Measurements from ENCODE around the gene SP1. TPM values are rescaled to one million over a fixed set of nuclear protein-coding genes. Genes with fewer than 3 reads are reported as not detected.
A peak's percentile ranks its signal among the peaks of the same experiment; 100 is the strongest.
"Not testable (repeated sequence)": the region's sequence is repeated elsewhere in the genome, so short reads cannot be mapped to it uniquely, and the experiment has no call there.

SP1 gene
- total RNA-seq, 2 experiments from 2014 or later = 66.1 to 72.8 TPM

- DNase-seq; H3K27me3 Mint-ChIP-seq; H3K27ac Mint-ChIP-seq; H3K4me1 Mint-ChIP-seq (ENCODE audit: low read depth); intact Hi-C loops (cut with micrococcal nuclease); POLR2A ChIA-PET; H3K36me3 Mint-ChIP-seq; H3K4me3 Mint-ChIP-seq; H3K9me3 Mint-ChIP-seq: not testable (repeated sequence)
- CTCF ChIA-PET = interaction anchor here (0.9 to 1.4 kb wide), 4 partner anchors 8 to 60 kb away, joined by 3 to 7 read pairs (median 3); no protein-coding TSS in a partner anchor
These were observed 18.3 kb upstream of the SP1 start for GRCh38 chr12:53361638-53362037.

GRCh38 chr12:53365245-53365904, 14.6 kb upstream of the SP1 start:
- intact Hi-C loops (cut with micrococcal nuclease) = no loop called here
- peak overlapping the region; percentile 79 for H3K27ac Mint-ChIP-seq
- no peaks in the 10 kb centered on the region for H3K36me3 Mint-ChIP-seq
- H3K9me3 Mint-ChIP-seq = no peaks in the 10 kb centered on the region
- POLR2A ChIA-PET = interaction anchor here (2.4 kb wide), 1 partner anchor 14 kb away, joined by 6 read pairs; no protein-coding TSS in a partner anchor
- CTCF ChIA-PET = interaction anchor here (1.2 to 2.6 kb wide), 3 partner anchors 13 to 56 kb away, joined by 3 to 20 read pairs (median 7); no protein-coding TSS in a partner anchor
- no peaks in the 10 kb centered on the region for H3K27me3 Mint-ChIP-seq
- peaks cover 9% of the 10 kb centered on the region for H3K4me1 Mint-ChIP-seq (ENCODE audit: low read depth)
- H3K4me3 Mint-ChIP-seq = no peak overlapping the region
- DNase-seq = no peak

- peak overlapping the region; percentile 77 for H3K27ac Mint-ChIP-seq
- intact Hi-C loops (cut with micrococcal nuclease) = loop anchor here (2.0 kb wide), 1 partner anchor 153 kb away; no protein-coding TSS in a partner anchor
- H3K4me1 Mint-ChIP-seq (ENCODE audit: low read depth) = peaks cover 24% of the 10 kb centered on the region
- H3K4me3 Mint-ChIP-seq, H3K27me3 Mint-ChIP-seq, DNase-seq, H3K36me3 Mint-ChIP-seq, H3K9me3 Mint-ChIP-seq, POLR2A ChIA-PET: not testable (repeated sequence)
- CTCF ChIA-PET = interaction anchor here (1.1 to 1.9 kb wide), 2 partner anchors 48 to 135 kb away, joined by 3 to 7 read pairs; no protein-coding TSS in a partner anchor
These were observed 6.3 kb upstream of the SP1 start for GRCh38 chr12:53373554-53374133.

GRCh38 chr12:53374277-53374676, 5.7 kb upstream of the SP1 start:
- H3K27me3 Mint-ChIP-seq; H3K9me3 Mint-ChIP-seq; H3K4me3 Mint-ChIP-seq; intact Hi-C loops (cut with micrococcal nuclease); POLR2A ChIA-PET; H3K36me3 Mint-ChIP-seq; DNase-seq: not testable (repeated sequence)
- Mint-ChIP-seq H3K4me1 (ENCODE audit: low read depth) (peaks cover 24% of the 10 kb centered on the region), H3K27ac (peak overlapping the region; percentile 77)
- CTCF ChIA-PET = interaction anchor here (1.9 kb wide), 1 partner anchor 47 kb away, joined by 7 read pairs; no protein-coding TSS in a partner anchor

- intact Hi-C loops (cut with micrococcal nuclease) = loop anchor here (5.0 kb wide), 1 partner anchor 369 kb away; the partner anchor contains the start of gene EIF4B
- H3K4me3 Mint-ChIP-seq = no peak overlapping the region
- peaks cover 29% of the 10 kb centered on the region for H3K4me1 Mint-ChIP-seq (ENCODE audit: low read depth)
- CTCF ChIA-PET = no interaction called here
- H3K27me3 Mint-ChIP-seq = no peaks in the 10 kb centered on the region
- H3K9me3 Mint-ChIP-seq = no peaks in the 10 kb centered on the region
- POLR2A ChIA-PET = interaction anchor here (0.6 kb wide), 1 partner anchor 99 kb away, joined by 5 read pairs; no protein-coding TSS in a partner anchor
- no peak overlapping the region for H3K27ac Mint-ChIP-seq
- no peak for DNase-seq
- peaks cover 7% of the 10 kb centered on the region for H3K36me3 Mint-ChIP-seq
These were observed 3.2 kb upstream of the SP1 start for GRCh38 chr12:53376747-53377146.

- peaks cover 33% of the 10 kb centered on the region for H3K4me1 Mint-ChIP-seq (ENCODE audit: low read depth)
- peaks cover 22% of the 10 kb centered on the region for H3K36me3 Mint-ChIP-seq
- ChIA-PET POLR2A (interaction anchor here (0.6 kb wide), 1 partner anchor 57 kb away, joined by 3 read pairs; the partner anchor contains the start of gene AAAS), CTCF (interaction anchor here (0.9 to 7.3 kb wide), 5 partner anchors 24 to 56 kb away, joined by 4 to 82 read pairs (median 13); partner anchors contain the start of gene AAAS)
- H3K27ac Mint-ChIP-seq = no peak overlapping the region
- no peaks in the 10 kb centered on the region for H3K27me3 Mint-ChIP-seq
- H3K4me3 Mint-ChIP-seq = no peak overlapping the region
- intact Hi-C loops (cut with micrococcal nuclease) = loop anchor here (2.0 to 5.0 kb wide), 2 partner anchors 73 to 371 kb away; partner anchors contain the start of gene EIF4B
- no peaks in the 10 kb centered on the region for H3K9me3 Mint-ChIP-seq
- no peak for DNase-seq
These were observed 1.8 kb upstream of the SP1 start for GRCh38 chr12:53378222-53378621.

- Mint-ChIP-seq H3K36me3 (peaks cover 28% of the 10 kb centered on the region), H3K27me3 (no peaks in the 10 kb centered on the region), H3K4me1 (ENCODE audit: low read depth) (peaks cover 33% of the 10 kb centered on the region), H3K4me3 (no peak overlapping the region), H3K27ac (no peak overlapping the region), H3K9me3 (no peaks in the 10 kb centered on the region)
- CTCF ChIA-PET = interaction anchor here (0.9 to 7.3 kb wide), 9 partner anchors 25 to 94 kb away, joined by 3 to 82 read pairs (median 5); partner anchors contain the start of gene AAAS
- POLR2A ChIA-PET = interaction anchor here (0.9 to 1.6 kb wide), 7 partner anchors 12 to 121 kb away, joined by 3 to 7 read pairs (median 6); partner anchors contain the start of genes AAAS, MAP3K12 and MYG1
- intact Hi-C loops (cut with micrococcal nuclease) = loop anchor here (1.0 to 5.0 kb wide), 6 partner anchors 42 to 372 kb away; partner anchors contain the start of genes EIF4B and PRR13
- no peak for DNase-seq
These were observed 1.1 kb upstream of the SP1 start for GRCh38 chr12:53378724-53379388.

- Mint-ChIP-seq H3K4me3 (no peak overlapping the region), H3K27ac (no peak overlapping the region), H3K27me3 (no peaks in the 10 kb centered on the region), H3K36me3 (peaks cover 33% of the 10 kb centered on the region), H3K9me3 (no peaks in the 10 kb centered on the region), H3K4me1 (ENCODE audit: low read depth) (peaks cover 36% of the 10 kb centered on the region)
- intact Hi-C loops (cut with micrococcal nuclease) = loop anchor here (1.0 to 5.0 kb wide), 6 partner anchors 42 to 372 kb away; partner anchors contain the start of genes EIF4B and PRR13
- ChIA-PET POLR2A (interaction anchor here (0.9 to 1.6 kb wide), 8 partner anchors 13 to 121 kb away, joined by 3 to 7 read pairs (median 6); partner anchors contain the start of genes AAAS, MAP3K12 and MYG1), CTCF (interaction anchor here (0.6 to 7.3 kb wide), 10 partner anchors 25 to 122 kb away, joined by 3 to 82 read pairs (median 4); partner anchors contain the start of genes AAAS and TARBP2)
- DNase-seq = peak; percentile 99
These were observed 430 bp upstream of the SP1 start for GRCh38 chr12:53379389-53380103.

- H3K9me3 Mint-ChIP-seq = no peaks in the 10 kb centered on the region
- peak overlapping the region; percentile 97 for H3K27ac Mint-ChIP-seq
- H3K4me1 Mint-ChIP-seq (ENCODE audit: low read depth) = peaks cover 42% of the 10 kb centered on the region
- H3K36me3 Mint-ChIP-seq = peaks cover 38% of the 10 kb centered on the region
- ChIA-PET CTCF (interaction anchor here (0.8 to 7.3 kb wide), 12 partner anchors 14 to 61 kb away, joined by 3 to 82 read pairs (median 4); partner anchors contain the start of genes AAAS and PRR13), POLR2A (interaction anchor here (0.6 to 1.1 kb wide), 4 partner anchors 12 to 36 kb away, joined by 3 read pairs; no protein-coding TSS in a partner anchor)
- peak overlapping the region; percentile 94 for H3K4me3 Mint-ChIP-seq
- H3K27me3 Mint-ChIP-seq = no peaks in the 10 kb centered on the region
- intact Hi-C loops (cut with micrococcal nuclease) = no loop called here
- DNase-seq = peak; percentile 18
These were observed 1.1 kb downstream of the SP1 start for GRCh38 chr12:53380794-53381730.

Data from activated CD4-positive, alpha-beta memory T cell treated with anti-CD3 and anti-CD28 coated beads for 36 hours (primary cell).